SK-N-SH treated with all-trans-retinoic acid at 6 μM for 48 hours (cell line): ENCODE measurements around the gene TMEM51.

Experiments used
- PPARA ChIP-seq: fragments of 250-450 bp; sonication (Bioruptor Pico); IDR thresholded peaks from 2 replicates; pipeline ENCODE4 v1.5.0; 2020; ENCODE audit warnings: mild to moderate bottlenecking, borderline replicate concordance
- TF ChIP-seq, protein P1 (sequence below): fragments of 250-450 bp; sonication (Bioruptor Pico); IDR thresholded peaks from 2 replicates; pipeline ENCODE4 v1.8.0; 2020; ENCODE audit warnings: mild to moderate bottlenecking, moderate library complexity, borderline replicate concordance

DNA sequence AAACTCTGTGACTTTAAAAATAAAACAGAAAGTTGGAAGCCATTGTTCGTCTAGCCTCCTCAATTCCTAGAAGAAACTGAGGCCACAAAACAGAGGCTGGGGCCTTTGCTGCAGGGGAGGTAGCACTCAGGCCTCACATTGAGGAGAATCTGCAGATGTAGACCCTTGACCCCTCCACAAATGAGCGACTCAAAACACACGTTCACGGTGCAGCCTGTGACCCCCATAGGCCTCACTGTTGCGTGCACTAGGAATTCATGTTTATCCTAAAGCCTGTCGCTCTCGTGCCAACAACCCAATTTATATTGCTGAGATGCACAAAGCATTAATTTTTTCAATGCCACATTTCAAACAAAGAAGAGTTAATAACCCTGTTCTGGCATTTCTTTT is 5.6 kb downstream of the TMEM51 start:
- no peak for TF ChIP-seq PPARA (CRISPR knock-in tag)
- TF ChIP-seq, protein P1, sequence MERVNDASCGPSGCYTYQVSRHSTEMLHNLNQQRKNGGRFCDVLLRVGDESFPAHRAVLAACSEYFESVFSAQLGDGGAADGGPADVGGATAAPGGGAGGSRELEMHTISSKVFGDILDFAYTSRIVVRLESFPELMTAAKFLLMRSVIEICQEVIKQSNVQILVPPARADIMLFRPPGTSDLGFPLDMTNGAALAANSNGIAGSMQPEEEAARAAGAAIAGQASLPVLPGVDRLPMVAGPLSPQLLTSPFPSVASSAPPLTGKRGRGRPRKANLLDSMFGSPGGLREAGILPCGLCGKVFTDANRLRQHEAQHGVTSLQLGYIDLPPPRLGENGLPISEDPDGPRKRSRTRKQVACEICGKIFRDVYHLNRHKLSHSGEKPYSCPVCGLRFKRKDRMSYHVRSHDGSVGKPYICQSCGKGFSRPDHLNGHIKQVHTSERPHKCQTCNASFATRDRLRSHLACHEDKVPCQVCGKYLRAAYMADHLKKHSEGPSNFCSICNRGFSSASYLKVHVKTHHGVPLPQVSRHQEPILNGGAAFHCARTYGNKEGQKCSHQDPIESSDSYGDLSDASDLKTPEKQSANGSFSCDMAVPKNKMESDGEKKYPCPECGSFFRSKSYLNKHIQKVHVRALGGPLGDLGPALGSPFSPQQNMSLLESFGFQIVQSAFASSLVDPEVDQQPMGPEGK: no peak
